HepG2 (cell line): Measurements from ENCODE around the gene DYNC2H1. TPM values are rescaled to one million over a fixed set of nuclear protein-coding genes. Genes with fewer than 3 reads are reported as not detected.

Experiments used
- HMG20A ChIP-seq: IDR thresholded peaks from 2 replicates; pipeline ENCODE4 v1.6.1; 2016; ENCODE audit warnings: borderline replicate concordance
- RFXAP ChIP-seq: sonication (generic); formaldehyde crosslinking; IDR thresholded peaks from 2 replicates; pipeline ENCODE4 v1.4.0; 2020; ENCODE audit warnings: missing genetic modification reagents, borderline replicate concordance
- SALL2 ChIP-seq: sonication (generic); formaldehyde crosslinking; IDR thresholded peaks from 2 replicates; pipeline ENCODE4 v1.8.1; 2023; ENCODE audit warnings: mild to moderate bottlenecking, missing genetic modification reagents, inconsistent platforms
- U2AF2 ChIP-seq: fragments of 200-400 bp; formaldehyde crosslinking; IDR thresholded peaks from 2 replicates; pipeline ENCODE4 v1.6.1; 2017; ENCODE audit warnings: low read depth, mild to moderate bottlenecking, low read length
- ZEB1 ChIP-seq: IDR thresholded peaks from 2 replicates; pipeline ENCODE4 v1.6.1; 2012; ENCODE audit warnings: mild to moderate bottlenecking, low read depth, inconsistent platforms; ENCODE audit not compliant: insufficient replicate concordance
- ZNF430 ChIP-seq: sonication (generic); formaldehyde crosslinking; IDR thresholded peaks from 2 replicates; pipeline ENCODE4 v1.9.0; 2021; ENCODE audit warnings: mild to moderate bottlenecking, missing genetic modification reagents
- ZNF546 ChIP-seq: sonication (generic); formaldehyde crosslinking; conservative IDR thresholded peaks from 2 replicates; pipeline ENCODE4 v1.8.1; 2023; ENCODE audit warnings: mild to moderate bottlenecking, missing genetic modification reagents
- ZNF557 ChIP-seq: sonication (generic); formaldehyde crosslinking; IDR thresholded peaks from 2 replicates; pipeline ENCODE4 v1.4.0; 2020; ENCODE audit warnings: missing genetic modification reagents
- ZNF558 ChIP-seq: sonication (generic); formaldehyde crosslinking; IDR thresholded peaks from 2 replicates; pipeline ENCODE4 v1.9.0; 2022; ENCODE audit warnings: mild to moderate bottlenecking, missing genetic modification reagents, borderline replicate concordance
- ZNF709 ChIP-seq: sonication (generic); formaldehyde crosslinking; IDR thresholded peaks from 2 replicates; pipeline ENCODE4 v1.5.0; 2020; ENCODE audit warnings: mild to moderate bottlenecking, missing genetic modification reagents
- ZNF761 ChIP-seq: sonication (generic); formaldehyde crosslinking; conservative IDR thresholded peaks from 2 replicates; pipeline ENCODE4 v1.4.0; 2020; ENCODE audit warnings: mild to moderate bottlenecking, missing genetic modification reagents
- ZNF776 ChIP-seq: sonication (generic); formaldehyde crosslinking; IDR thresholded peaks from 2 replicates; pipeline ENCODE4 v1.4.0; 2020; ENCODE audit warnings: mild to moderate bottlenecking, missing genetic modification reagents
- ZSCAN9 ChIP-seq: IDR thresholded peaks from 2 replicates; pipeline ENCODE4 v1.6.1; 2016; ENCODE audit warnings: borderline replicate concordance
- polyA plus RNA-seq, 8 experiments: library from polyadenylated mRNA; depleted of rRNA in 3 of 8; stranded (reverse) in 7 of 8; unstranded in 1 of 8; fragments of >200 nt; fragmentation: Illumina TruSeq in 4 of 8; extraction: Trizol in 4 of 8; gene quantifications; 2 replicates each; pipeline versions ENCODE4 v1.2.1 to v1.2.3, GENCODE V29; 2011 to 2016; ENCODE audit warnings: low read depth in 4 of 8, missing spikeins in 1 of 8, mixed read lengths in 1 of 8; ENCODE audit not compliant: insufficient read depth in 1 of 8
- total RNA-seq, 5 experiments: library from RNA; depleted of rRNA; stranded (reverse); fragments of >200 nt; fragmentation: Illumina TruSeq; extraction: Trizol; gene quantifications; 2 replicates each; pipeline ENCODE4 v1.2.3, GENCODE V29; 2016; ENCODE audit warnings: low read depth in 1 of 5
- TF ChIP-seq, protein P1 (sequence below): sonication (generic); formaldehyde crosslinking; IDR thresholded peaks from 2 replicates; pipeline ENCODE4 v1.5.1; 2020; ENCODE audit warnings: mild to moderate bottlenecking, missing genetic modification reagents, borderline replicate concordance
- TF ChIP-seq, protein P2 (sequence below): sonication (generic); formaldehyde crosslinking; IDR thresholded peaks from 2 replicates; pipeline ENCODE4 v1.9.0; 2021; ENCODE audit warnings: mild to moderate bottlenecking, missing genetic modification reagents
- TF ChIP-seq, protein P3 (sequence below): sonication (generic); formaldehyde crosslinking; IDR thresholded peaks from 2 replicates; pipeline ENCODE4 v1.8.1; 2023; ENCODE audit warnings: missing genetic modification reagents, mild to moderate bottlenecking, borderline replicate concordance
- TF ChIP-seq, protein P4 (sequence below): sonication (generic); formaldehyde crosslinking; IDR thresholded peaks from 2 replicates; pipeline ENCODE4 v1.4.0; 2020; ENCODE audit warnings: mild to moderate bottlenecking, missing genetic modification reagents

Gene DYNC2H1
- total and polyA plus RNA-seq, 2 of the 13 experiments (the other 11 are each of a cell fraction or from before 2014, with no cell fraction given), result 0.49 to 0.66 TPM

DNA sequence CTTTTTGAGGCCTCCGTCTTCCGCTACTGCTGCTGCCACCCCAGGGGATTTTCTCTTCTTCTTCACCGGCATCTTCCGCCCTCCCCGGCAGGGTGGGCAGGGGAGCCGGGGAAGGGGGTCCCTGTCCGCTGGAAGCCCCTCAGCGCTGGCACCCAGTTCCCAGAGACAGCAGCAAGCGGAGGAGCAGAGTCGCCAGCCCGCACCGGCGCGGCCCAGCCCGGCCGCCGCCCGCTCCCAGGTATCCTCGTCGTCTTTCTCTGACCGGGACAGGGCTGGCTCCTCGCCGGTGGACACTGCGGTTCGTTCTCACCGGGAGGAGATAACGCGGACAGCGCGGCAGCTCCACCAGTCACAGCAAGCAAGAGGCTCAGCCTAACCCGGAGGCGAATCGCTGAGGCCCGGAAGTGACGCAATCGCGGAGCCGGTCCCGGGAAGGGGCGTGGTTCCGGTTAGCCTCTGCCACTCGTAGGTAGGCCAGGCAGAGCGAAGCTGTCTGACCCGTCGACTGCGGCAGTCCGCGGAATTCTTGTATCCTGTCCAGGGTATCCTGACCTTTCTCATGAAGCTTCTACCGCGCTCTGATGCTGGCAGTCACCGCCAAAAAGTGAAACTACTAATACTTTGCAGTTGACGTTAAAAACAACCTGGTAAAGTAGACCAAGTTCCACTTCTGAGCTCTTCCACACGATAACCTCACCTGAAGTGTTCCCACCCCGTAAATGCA is 17.3 kb upstream of the DYNC2H1 start, which contains the start of gene DCUN1D5 (continued):
- TF ChIP-seq ZNF776 (CRISPR knock-in tag) (0 out of 2 replicates have a peak, but pooled peaks have one; percentile 36), ZNF558 (peak; percentile 65; the same call in 1 of the 2 replicates), SALL2 (peak; percentile 78), ZSCAN9 (CRISPR knock-in tag) (peak; percentile 77; the same call in 1 of the 2 replicates), ZNF761 (CRISPR knock-in tag) (peak; percentile 55; the same call in 1 of the 2 replicates), ZEB1 (peak; percentile 43), ZNF546 (CRISPR knock-in tag) (peak; percentile 57; the same call in 1 of the 2 replicates), ZNF557 (no peak), U2AF2 (0 out of 2 replicates have a peak, but pooled peaks have one; percentile 19), HMG20A (CRISPR knock-in tag) (no peak), ZNF709 (CRISPR knock-in tag) (peak; percentile 59; the same call in 1 of the 2 replicates), RFXAP (CRISPR knock-in tag) (peak; percentile 44; the same call in 1 of the 2 replicates), ZNF430 (CRISPR knock-in tag) (peak; percentile 69; the same call in 1 of the 2 replicates)
- TF ChIP-seq, protein P1, sequence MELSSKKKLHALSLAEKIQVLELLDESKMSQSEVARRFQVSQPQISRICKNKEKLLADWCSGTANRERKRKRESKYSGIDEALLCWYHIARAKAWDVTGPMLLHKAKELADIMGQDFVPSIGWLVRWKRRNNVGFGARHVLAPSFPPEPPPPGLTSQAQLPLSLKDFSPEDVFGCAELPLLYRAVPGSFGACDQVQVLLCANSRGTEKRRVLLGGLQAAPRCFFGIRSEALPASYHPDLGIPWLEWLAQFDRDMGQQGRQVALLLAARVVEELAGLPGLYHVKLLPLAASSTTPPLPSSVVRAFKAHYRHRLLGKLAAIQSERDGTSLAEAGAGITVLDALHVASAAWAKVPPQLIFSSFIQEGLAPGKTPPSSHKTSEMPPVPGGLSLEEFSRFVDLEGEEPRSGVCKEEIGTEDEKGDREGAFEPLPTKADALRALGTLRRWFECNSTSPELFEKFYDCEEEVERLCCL (CRISPR knock-in tag), result 0 out of 2 replicates have a peak, but pooled peaks have one; percentile 44
- TF ChIP-seq, protein P2, sequence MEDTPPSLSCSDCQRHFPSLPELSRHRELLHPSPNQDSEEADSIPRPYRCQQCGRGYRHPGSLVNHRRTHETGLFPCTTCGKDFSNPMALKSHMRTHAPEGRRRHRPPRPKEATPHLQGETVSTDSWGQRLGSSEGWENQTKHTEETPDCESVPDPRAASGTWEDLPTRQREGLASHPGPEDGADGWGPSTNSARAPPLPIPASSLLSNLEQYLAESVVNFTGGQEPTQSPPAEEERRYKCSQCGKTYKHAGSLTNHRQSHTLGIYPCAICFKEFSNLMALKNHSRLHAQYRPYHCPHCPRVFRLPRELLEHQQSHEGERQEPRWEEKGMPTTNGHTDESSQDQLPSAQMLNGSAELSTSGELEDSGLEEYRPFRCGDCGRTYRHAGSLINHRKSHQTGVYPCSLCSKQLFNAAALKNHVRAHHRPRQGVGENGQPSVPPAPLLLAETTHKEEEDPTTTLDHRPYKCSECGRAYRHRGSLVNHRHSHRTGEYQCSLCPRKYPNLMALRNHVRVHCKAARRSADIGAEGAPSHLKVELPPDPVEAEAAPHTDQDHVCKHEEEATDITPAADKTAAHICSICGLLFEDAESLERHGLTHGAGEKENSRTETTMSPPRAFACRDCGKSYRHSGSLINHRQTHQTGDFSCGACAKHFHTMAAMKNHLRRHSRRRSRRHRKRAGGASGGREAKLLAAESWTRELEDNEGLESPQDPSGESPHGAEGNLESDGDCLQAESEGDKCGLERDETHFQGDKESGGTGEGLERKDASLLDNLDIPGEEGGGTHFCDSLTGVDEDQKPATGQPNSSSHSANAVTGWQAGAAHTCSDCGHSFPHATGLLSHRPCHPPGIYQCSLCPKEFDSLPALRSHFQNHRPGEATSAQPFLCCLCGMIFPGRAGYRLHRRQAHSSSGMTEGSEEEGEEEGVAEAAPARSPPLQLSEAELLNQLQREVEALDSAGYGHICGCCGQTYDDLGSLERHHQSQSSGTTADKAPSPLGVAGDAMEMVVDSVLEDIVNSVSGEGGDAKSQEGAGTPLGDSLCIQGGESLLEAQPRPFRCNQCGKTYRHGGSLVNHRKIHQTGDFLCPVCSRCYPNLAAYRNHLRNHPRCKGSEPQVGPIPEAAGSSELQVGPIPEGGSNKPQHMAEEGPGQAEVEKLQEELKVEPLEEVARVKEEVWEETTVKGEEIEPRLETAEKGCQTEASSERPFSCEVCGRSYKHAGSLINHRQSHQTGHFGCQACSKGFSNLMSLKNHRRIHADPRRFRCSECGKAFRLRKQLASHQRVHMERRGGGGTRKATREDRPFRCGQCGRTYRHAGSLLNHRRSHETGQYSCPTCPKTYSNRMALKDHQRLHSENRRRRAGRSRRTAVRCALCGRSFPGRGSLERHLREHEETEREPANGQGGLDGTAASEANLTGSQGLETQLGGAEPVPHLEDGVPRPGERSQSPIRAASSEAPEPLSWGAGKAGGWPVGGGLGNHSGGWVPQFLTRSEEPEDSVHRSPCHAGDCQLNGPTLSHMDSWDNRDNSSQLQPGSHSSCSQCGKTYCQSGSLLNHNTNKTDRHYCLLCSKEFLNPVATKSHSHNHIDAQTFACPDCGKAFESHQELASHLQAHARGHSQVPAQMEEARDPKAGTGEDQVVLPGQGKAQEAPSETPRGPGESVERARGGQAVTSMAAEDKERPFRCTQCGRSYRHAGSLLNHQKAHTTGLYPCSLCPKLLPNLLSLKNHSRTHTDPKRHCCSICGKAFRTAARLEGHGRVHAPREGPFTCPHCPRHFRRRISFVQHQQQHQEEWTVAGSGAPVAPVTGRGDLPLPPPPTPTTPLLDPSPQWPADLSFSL (CRISPR knock-in tag), result no peak
- TF ChIP-seq, protein P3, sequence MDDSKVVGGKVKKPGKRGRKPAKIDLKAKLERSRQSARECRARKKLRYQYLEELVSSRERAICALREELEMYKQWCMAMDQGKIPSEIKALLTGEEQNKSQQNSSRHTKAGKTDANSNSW, result no peak
- TF ChIP-seq, protein P4, sequence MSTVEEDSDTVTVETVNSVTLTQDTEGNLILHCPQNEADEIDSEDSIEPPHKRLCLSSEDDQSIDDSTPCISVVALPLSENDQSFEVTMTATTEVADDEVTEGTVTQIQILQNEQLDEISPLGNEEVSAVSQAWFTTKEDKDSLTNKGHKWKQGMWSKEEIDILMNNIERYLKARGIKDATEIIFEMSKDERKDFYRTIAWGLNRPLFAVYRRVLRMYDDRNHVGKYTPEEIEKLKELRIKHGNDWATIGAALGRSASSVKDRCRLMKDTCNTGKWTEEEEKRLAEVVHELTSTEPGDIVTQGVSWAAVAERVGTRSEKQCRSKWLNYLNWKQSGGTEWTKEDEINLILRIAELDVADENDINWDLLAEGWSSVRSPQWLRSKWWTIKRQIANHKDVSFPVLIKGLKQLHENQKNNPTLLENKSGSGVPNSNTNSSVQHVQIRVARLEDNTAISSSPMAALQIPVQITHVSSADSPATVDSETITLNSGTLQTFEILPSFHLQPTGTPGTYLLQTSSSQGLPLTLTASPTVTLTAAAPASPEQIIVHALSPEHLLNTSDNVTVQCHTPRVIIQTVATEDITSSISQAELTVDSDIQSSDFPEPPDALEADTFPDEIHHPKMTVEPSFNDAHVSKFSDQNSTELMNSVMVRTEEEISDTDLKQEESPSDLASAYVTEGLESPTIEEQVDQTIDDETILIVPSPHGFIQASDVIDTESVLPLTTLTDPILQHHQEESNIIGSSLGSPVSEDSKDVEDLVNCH (CRISPR knock-in tag), result no peak
